ENCODE data around the gene PTPRN2.

DNA sequence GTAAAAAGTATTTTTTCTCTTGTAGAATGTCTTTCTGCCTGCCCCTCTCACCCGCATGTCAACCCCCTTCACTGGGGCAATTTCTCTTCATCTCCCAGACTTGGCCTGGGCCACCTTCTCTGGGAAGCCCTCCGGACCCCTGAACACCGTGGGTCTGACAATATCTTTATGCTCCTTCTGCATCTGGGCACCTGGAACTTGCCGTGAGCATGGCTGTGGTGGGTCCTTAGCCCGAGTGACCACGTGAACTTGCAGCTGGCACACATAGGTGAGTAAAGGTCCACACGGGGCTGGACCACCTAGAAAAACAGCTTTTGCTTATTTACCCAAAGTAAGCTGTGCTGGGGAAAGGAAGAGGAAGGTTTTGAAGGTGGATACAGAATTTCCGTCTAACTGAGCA is 650.6 kb downstream of the PTPRN2 start:
- no peak for TF ChIP-seq TCF7L2 (IDR thresholded peaks at IDR 0.05; ENCODE audit: low read depth, low read length)
- TF ChIP-seq, protein P1, sequence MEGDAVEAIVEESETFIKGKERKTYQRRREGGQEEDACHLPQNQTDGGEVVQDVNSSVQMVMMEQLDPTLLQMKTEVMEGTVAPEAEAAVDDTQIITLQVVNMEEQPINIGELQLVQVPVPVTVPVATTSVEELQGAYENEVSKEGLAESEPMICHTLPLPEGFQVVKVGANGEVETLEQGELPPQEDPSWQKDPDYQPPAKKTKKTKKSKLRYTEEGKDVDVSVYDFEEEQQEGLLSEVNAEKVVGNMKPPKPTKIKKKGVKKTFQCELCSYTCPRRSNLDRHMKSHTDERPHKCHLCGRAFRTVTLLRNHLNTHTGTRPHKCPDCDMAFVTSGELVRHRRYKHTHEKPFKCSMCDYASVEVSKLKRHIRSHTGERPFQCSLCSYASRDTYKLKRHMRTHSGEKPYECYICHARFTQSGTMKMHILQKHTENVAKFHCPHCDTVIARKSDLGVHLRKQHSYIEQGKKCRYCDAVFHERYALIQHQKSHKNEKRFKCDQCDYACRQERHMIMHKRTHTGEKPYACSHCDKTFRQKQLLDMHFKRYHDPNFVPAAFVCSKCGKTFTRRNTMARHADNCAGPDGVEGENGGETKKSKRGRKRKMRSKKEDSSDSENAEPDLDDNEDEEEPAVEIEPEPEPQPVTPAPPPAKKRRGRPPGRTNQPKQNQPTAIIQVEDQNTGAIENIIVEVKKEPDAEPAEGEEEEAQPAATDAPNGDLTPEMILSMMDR (IDR thresholded peaks at IDR 0.05), result no peak
- TF ChIP-seq POLR2AphosphoS5 (IDR thresholded peaks at IDR 0.05; ENCODE audit: low read depth, low read length), result no peak
- TF ChIP-seq SIN3A (IDR thresholded peaks at IDR 0.05; ENCODE audit: borderline replicate concordance, insufficient read depth, low read depth, low read length), result no peak
- TF ChIP-seq, protein P2, sequence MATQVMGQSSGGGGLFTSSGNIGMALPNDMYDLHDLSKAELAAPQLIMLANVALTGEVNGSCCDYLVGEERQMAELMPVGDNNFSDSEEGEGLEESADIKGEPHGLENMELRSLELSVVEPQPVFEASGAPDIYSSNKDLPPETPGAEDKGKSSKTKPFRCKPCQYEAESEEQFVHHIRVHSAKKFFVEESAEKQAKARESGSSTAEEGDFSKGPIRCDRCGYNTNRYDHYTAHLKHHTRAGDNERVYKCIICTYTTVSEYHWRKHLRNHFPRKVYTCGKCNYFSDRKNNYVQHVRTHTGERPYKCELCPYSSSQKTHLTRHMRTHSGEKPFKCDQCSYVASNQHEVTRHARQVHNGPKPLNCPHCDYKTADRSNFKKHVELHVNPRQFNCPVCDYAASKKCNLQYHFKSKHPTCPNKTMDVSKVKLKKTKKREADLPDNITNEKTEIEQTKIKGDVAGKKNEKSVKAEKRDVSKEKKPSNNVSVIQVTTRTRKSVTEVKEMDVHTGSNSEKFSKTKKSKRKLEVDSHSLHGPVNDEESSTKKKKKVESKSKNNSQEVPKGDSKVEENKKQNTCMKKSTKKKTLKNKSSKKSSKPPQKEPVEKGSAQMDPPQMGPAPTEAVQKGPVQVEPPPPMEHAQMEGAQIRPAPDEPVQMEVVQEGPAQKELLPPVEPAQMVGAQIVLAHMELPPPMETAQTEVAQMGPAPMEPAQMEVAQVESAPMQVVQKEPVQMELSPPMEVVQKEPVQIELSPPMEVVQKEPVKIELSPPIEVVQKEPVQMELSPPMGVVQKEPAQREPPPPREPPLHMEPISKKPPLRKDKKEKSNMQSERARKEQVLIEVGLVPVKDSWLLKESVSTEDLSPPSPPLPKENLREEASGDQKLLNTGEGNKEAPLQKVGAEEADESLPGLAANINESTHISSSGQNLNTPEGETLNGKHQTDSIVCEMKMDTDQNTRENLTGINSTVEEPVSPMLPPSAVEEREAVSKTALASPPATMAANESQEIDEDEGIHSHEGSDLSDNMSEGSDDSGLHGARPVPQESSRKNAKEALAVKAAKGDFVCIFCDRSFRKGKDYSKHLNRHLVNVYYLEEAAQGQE (IDR thresholded peaks at IDR 0.05; ENCODE audit: insufficient read depth in 1 of 2, low read depth in 2 of 2, low read length in 1 of 2), result no peak
